ENCODE data around the gene PLEKHG4.
A peak's percentile ranks its signal among the peaks of the same experiment; 100 is the strongest.

PLEKHG4 gene

GRCh38 chr16:67326472-67327309, 47.4 kb downstream of the PLEKHG4 start, which contains the start of the genes KCTD19 and LRRC36:
Gene KCTD19, minus strand, starts transcription at chr16:67326741. Its CDS starts 34 bp downstream, at chr16:67326707.
Gene LRRC36, plus strand, starts transcription at chr16:67326815. Its CDS starts 48 bp downstream, at chr16:67326863.
- peak; percentile 45 for DNase-seq (ENCODE audit: low spot score)

GRCh38 chr16:67327743-67328142, 48.4 kb downstream of the PLEKHG4 start:
- no peak for DNase-seq (ENCODE audit: low spot score)

GRCh38 chr16:67329901-67330300, 50.6 kb downstream of the PLEKHG4 start:
- DNase-seq (ENCODE audit: low spot score) = no peak

GRCh38 chr16:67333315-67333714, 54.0 kb downstream of the PLEKHG4 start:
- no peak for DNase-seq (ENCODE audit: low spot score)

GRCh38 chr16:67336116-67336515, 56.8 kb downstream of the PLEKHG4 start:
- no peak for DNase-seq (ENCODE audit: low spot score)

GRCh38 chr16:67336648-67337047, 57.3 kb downstream of the PLEKHG4 start:
- DNase-seq (ENCODE audit: low spot score) = no peak

Measured in SW480 (cell line).